Measurements from ENCODE around the gene UNC13C.

UNC13C gene

GRCh38 chr15:54109014-54109413 is 130.8 kb downstream of the UNC13C start:
- no peak for DNase-seq (ENCODE audit: low read depth in 2 of 3, low spot score in 1 of 3)

GRCh38 chr15:54119051-54119450 is 140.8 kb downstream of the UNC13C start:
- DNase-seq (ENCODE audit: low read depth in 2 of 3, low spot score in 1 of 3): no peak

GRCh38 chr15:54120949-54121463 is 142.8 kb downstream of the UNC13C start:
- no peak for DNase-seq (ENCODE audit: low read depth in 2 of 3, low spot score in 1 of 3)

GRCh38 chr15:54127574-54127973 is 149.3 kb downstream of the UNC13C start:
- DNase-seq (ENCODE audit: low read depth in 2 of 3, low spot score in 1 of 3): no peak

- DNase-seq (ENCODE audit: low read depth in 2 of 3, low spot score in 1 of 3): no peak
These were observed 153.2 kb downstream of the UNC13C start for GRCh38 chr15:54131410-54131809.

GRCh38 chr15:54149115-54149531 is 170.9 kb downstream of the UNC13C start:
- no peak for DNase-seq (ENCODE audit: low read depth in 2 of 3, low spot score in 1 of 3)

GRCh38 chr15:54150255-54150654 is 172.0 kb downstream of the UNC13C start:
- no peak for DNase-seq (ENCODE audit: low read depth in 2 of 3, low spot score in 1 of 3)

GRCh38 chr15:54159012-54159411 is 180.8 kb downstream of the UNC13C start:
- no peak for DNase-seq (ENCODE audit: low read depth in 2 of 3, low spot score in 1 of 3)

- no peak for DNase-seq (ENCODE audit: low read depth in 2 of 3, low spot score in 1 of 3)
These were observed 209.1 kb downstream of the UNC13C start for GRCh38 chr15:54187325-54187724.

- DNase-seq (ENCODE audit: low read depth in 2 of 3, low spot score in 1 of 3): no peak
These were observed 219.8 kb downstream of the UNC13C start for GRCh38 chr15:54197995-54198394.

GRCh38 chr15:54206586-54207321 is 228.5 kb downstream of the UNC13C start:
- no peak for DNase-seq (ENCODE audit: low read depth in 2 of 3, low spot score in 1 of 3)

GRCh38 chr15:54208786-54209185 is 230.5 kb downstream of the UNC13C start:
- DNase-seq (ENCODE audit: low read depth in 2 of 3, low spot score in 1 of 3): no peak

- no peak for DNase-seq (ENCODE audit: low read depth in 2 of 3, low spot score in 1 of 3)
These were observed 234.4 kb downstream of the UNC13C start for GRCh38 chr15:54212635-54213034.

- no peak for DNase-seq (ENCODE audit: low read depth in 2 of 3, low spot score in 1 of 3)
These were observed 248.2 kb downstream of the UNC13C start for GRCh38 chr15:54226455-54226854.

GRCh38 chr15:54227569-54227968 is 249.3 kb downstream of the UNC13C start:
- DNase-seq (ENCODE audit: low read depth in 2 of 3, low spot score in 1 of 3): no peak

GRCh38 chr15:54250326-54250725 is 272.1 kb downstream of the UNC13C start:
- no peak for DNase-seq (ENCODE audit: low read depth in 2 of 3, low spot score in 1 of 3)

- DNase-seq (ENCODE audit: low read depth in 2 of 3, low spot score in 1 of 3): no peak
These were observed 277.9 kb downstream of the UNC13C start for GRCh38 chr15:54256190-54256589.

GRCh38 chr15:54273928-54274327 is 295.7 kb downstream of the UNC13C start:
- DNase-seq (ENCODE audit: low read depth in 2 of 3, low spot score in 1 of 3): no peak

GRCh38 chr15:54277834-54278233 is 299.6 kb downstream of the UNC13C start:
- no peak for DNase-seq (ENCODE audit: low read depth in 2 of 3, low spot score in 1 of 3)

GRCh38 chr15:54280726-54281125 is 302.5 kb downstream of the UNC13C start:
- DNase-seq (ENCODE audit: low read depth in 2 of 3, low spot score in 1 of 3): no peak

GRCh38 chr15:54282228-54282836 is 304.1 kb downstream of the UNC13C start:
- DNase-seq (ENCODE audit: low read depth in 2 of 3, low spot score in 1 of 3): no peak

GRCh38 chr15:54288049-54288448 is 309.8 kb downstream of the UNC13C start:
- no peak for DNase-seq (ENCODE audit: low read depth in 2 of 3, low spot score in 1 of 3)
